Glutamatergic neuron (in vitro differentiated cells): Measurements from ENCODE around the gene ARHGEF11. TPM values are rescaled to one million over a fixed set of nuclear protein-coding genes. Genes with fewer than 3 reads are reported as not detected.
A peak's percentile ranks its signal among the peaks of the same experiment; 100 is the strongest.

ENCODE experiments used
- DNase-seq: peaks from one replicate; pipeline ENCODE4 v3.0.0; 2022
- H3K27ac Mint-ChIP-seq: one replicate; pipeline ENCODE4 v1.8.0; 2020; ENCODE audit warnings: mild to moderate bottlenecking, mixed read lengths, inconsistent platforms; ENCODE audit not compliant: unreplicated experiment
- H3K27me3 Mint-ChIP-seq: one replicate; pipeline ENCODE4 v1.8.0; 2020; ENCODE audit warnings: mild to moderate bottlenecking, moderate library complexity, mixed read lengths, inconsistent platforms; ENCODE audit not compliant: unreplicated experiment
- H3K36me3 Mint-ChIP-seq: one replicate; pipeline ENCODE4 v1.8.0; 2020; ENCODE audit warnings: mild to moderate bottlenecking, mixed read lengths, inconsistent platforms; ENCODE audit not compliant: unreplicated experiment
- H3K4me1 Mint-ChIP-seq: one replicate; pipeline ENCODE4 v1.8.0; 2020; ENCODE audit warnings: mild to moderate bottlenecking, low read depth, mixed read lengths, inconsistent platforms; ENCODE audit not compliant: unreplicated experiment
- H3K4me3 Mint-ChIP-seq: one replicate; pipeline ENCODE4 v1.8.0; 2020; ENCODE audit warnings: mild to moderate bottlenecking, mixed read lengths, inconsistent platforms; ENCODE audit not compliant: unreplicated experiment
- H3K9me3 Mint-ChIP-seq: one replicate; pipeline ENCODE4 v1.8.0; 2020; ENCODE audit warnings: mild to moderate bottlenecking, moderate library complexity, mixed read lengths, inconsistent platforms; ENCODE audit not compliant: unreplicated experiment
- total RNA-seq: library from RNA; stranded (reverse); fragmentation: NEBNext Ultra II Directional; extraction: Animal tissue kit (Norgen Biotek cat#: 25700); gene quantifications from one replicate; pipeline ENCODE4 v1.2.1, GENCODE V29; 2021; ENCODE audit not compliant: unreplicated experiment
- TF ChIP-seq, protein P1 (sequence below): fragments of 200-600 bp; sonication (generic); IDR thresholded peaks from one replicate; pipeline ENCODE4 v1.5.0; 2021; ENCODE audit not compliant: partially characterized antibody, unreplicated experiment

Gene ARHGEF11
- total RNA-seq, 1 donor from 2014 or later = 40.5 TPM

GRCh38 chr1:156980551-156980950 is 65.0 kb downstream of the ARHGEF11 start:
- no peak for DNase-seq
- H3K4me1 Mint-ChIP-seq = no peaks in the 10 kb centered on the region
- TF ChIP-seq, protein P1, sequence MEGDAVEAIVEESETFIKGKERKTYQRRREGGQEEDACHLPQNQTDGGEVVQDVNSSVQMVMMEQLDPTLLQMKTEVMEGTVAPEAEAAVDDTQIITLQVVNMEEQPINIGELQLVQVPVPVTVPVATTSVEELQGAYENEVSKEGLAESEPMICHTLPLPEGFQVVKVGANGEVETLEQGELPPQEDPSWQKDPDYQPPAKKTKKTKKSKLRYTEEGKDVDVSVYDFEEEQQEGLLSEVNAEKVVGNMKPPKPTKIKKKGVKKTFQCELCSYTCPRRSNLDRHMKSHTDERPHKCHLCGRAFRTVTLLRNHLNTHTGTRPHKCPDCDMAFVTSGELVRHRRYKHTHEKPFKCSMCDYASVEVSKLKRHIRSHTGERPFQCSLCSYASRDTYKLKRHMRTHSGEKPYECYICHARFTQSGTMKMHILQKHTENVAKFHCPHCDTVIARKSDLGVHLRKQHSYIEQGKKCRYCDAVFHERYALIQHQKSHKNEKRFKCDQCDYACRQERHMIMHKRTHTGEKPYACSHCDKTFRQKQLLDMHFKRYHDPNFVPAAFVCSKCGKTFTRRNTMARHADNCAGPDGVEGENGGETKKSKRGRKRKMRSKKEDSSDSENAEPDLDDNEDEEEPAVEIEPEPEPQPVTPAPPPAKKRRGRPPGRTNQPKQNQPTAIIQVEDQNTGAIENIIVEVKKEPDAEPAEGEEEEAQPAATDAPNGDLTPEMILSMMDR = no peak
- peaks cover 3% of the 10 kb centered on the region for H3K9me3 Mint-ChIP-seq
- no peak overlapping the region for H3K4me3 Mint-ChIP-seq
- H3K36me3 Mint-ChIP-seq = peaks cover 4% of the 10 kb centered on the region
- H3K27me3 Mint-ChIP-seq = peaks cover 8% of the 10 kb centered on the region
- no peak overlapping the region for H3K27ac Mint-ChIP-seq

DNA sequence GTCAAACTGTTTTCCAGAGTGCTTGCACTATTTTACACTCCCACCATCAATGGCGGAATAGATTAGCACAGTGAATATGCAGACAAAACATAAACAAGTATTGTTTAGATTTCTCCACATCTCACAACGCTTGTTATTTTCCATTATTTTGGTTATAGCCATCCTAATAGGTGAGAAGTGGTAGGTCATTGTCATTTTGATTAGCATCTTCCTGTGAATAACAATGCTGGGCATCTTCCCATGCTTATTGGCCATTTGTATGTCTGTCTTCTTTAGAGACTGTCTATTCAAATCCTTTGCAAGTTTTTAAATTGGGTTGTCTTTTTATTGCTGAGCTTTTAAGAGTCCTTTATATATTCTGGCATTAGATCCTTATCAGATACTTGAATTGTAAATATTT is 70.5 kb downstream of the ARHGEF11 start:
- H3K4me1 Mint-ChIP-seq = no peaks in the 10 kb centered on the region
- H3K36me3 Mint-ChIP-seq = no peaks in the 10 kb centered on the region
- no peak overlapping the region for H3K4me3 Mint-ChIP-seq
- peaks cover 4% of the 10 kb centered on the region for H3K27me3 Mint-ChIP-seq
- TF ChIP-seq, protein P1 = no peak
- peaks cover 3% of the 10 kb centered on the region for H3K9me3 Mint-ChIP-seq
- no peak overlapping the region for H3K27ac Mint-ChIP-seq
- DNase-seq = no peak

GRCh38 chr1:156973417-156973816 is 72.1 kb downstream of the ARHGEF11 start:
- H3K4me1 Mint-ChIP-seq = no peaks in the 10 kb centered on the region
- TF ChIP-seq, protein P1 = no peak
- peaks cover 3% of the 10 kb centered on the region for H3K9me3 Mint-ChIP-seq
- H3K27ac Mint-ChIP-seq = no peak overlapping the region
- no peak for DNase-seq
- peaks cover 4% of the 10 kb centered on the region for H3K27me3 Mint-ChIP-seq
- H3K4me3 Mint-ChIP-seq = no peak overlapping the region
- no peaks in the 10 kb centered on the region for H3K36me3 Mint-ChIP-seq

DNA sequence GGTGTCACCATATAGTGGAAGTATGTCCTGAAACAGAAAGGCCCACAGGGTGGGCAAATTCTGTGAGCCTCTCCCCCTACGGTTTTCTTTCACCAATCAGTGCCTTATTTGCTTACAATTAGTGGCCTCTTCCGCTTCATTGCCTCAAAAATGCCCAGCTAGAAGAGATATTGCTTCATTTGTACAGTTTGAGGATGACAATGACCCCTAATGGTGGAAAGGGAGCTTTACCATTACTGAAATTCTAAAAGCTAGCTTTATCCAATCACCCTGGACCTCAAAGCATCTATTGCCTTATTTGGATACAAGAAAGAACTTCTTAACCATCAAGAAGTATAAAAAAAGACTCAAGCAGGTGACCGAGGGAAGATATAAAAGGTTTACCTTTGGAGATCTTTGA is 75.5 kb downstream of the ARHGEF11 start:
- H3K4me1 Mint-ChIP-seq = no peaks in the 10 kb centered on the region
- TF ChIP-seq, protein P1 = peak; percentile 20
- no peaks in the 10 kb centered on the region for H3K36me3 Mint-ChIP-seq
- no peaks in the 10 kb centered on the region for H3K9me3 Mint-ChIP-seq
- no peak for DNase-seq
- no peaks in the 10 kb centered on the region for H3K27me3 Mint-ChIP-seq
- H3K4me3 Mint-ChIP-seq = no peak overlapping the region
- no peak overlapping the region for H3K27ac Mint-ChIP-seq

DNA sequence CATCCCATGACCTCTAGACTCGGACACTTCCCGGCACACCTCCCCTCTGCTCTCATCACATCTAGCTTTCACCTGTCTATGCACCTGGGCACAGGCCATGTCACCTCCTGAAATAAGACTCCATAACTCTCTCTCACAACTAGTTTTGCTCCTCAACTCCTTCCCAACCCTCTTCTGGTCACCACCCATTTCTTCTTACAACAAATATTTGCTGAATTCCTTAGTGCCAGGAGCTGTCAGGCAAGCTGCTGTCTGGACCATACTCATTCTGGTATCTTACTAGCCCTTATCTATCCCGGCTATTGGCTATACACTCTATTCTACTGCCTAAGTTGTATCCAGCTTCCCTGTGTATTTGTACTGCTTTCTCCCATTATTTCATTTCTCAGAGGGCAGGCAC is 76.0 kb downstream of the ARHGEF11 start:
- Mint-ChIP-seq H3K9me3 (no peaks in the 10 kb centered on the region), H3K4me1 (no peaks in the 10 kb centered on the region), H3K27ac (no peak overlapping the region), H3K4me3 (no peak overlapping the region), H3K27me3 (no peaks in the 10 kb centered on the region), H3K36me3 (no peaks in the 10 kb centered on the region)
- DNase-seq = no peak
- TF ChIP-seq, protein P1 = no peak
